ENCODE data around the gene COL9A3. TPM values are rescaled to one million over a fixed set of nuclear protein-coding genes. Genes with fewer than 3 reads are reported as not detected.
A peak's percentile ranks its signal among the peaks of the same experiment; 100 is the strongest.

COL9A3 gene
- total RNA-seq, 1 donor = not detected

GRCh38 chr20:62825333-62825985, 8.6 kb downstream of the COL9A3 start:
- Histone ChIP-seq H4K20me1 (ENCODE audit: insufficient read depth, low read length) (no peaks in the 10 kb centered on the region), H3K4me3 (ENCODE audit: insufficient read depth, low read length) (no peak overlapping the region), H3K27me3 (ENCODE audit: insufficient read depth, low read length) (peaks cover 32% of the 10 kb centered on the region), H3K36me3 (ENCODE audit: insufficient read depth, low read length) (no peaks in the 10 kb centered on the region), H2AFZ (ENCODE audit: low read length) (no peak overlapping the region), H3K79me2 (ENCODE audit: insufficient read depth, low read length) (no peaks in the 10 kb centered on the region), H3K9me3 (ENCODE audit: low read depth, low read length) (no peaks in the 10 kb centered on the region), H3K4me2 (ENCODE audit: insufficient read depth, low read length) (no peak overlapping the region), H3K27ac (ENCODE audit: low read depth, low read length) (no peak overlapping the region), H3K4me1 (ENCODE audit: insufficient read depth, low read length) (peaks cover 7% of the 10 kb centered on the region)
- DNase-seq (ENCODE audit: insufficient read length, low spot score, missing footprints) = peak; percentile 86
- TF ChIP-seq CTCF (IDR thresholded peaks at IDR 0.05; ENCODE audit: extremely low read depth, low read depth, low read length) = no peak

GRCh38 chr20:62825986-62826645, 9.3 kb downstream of the COL9A3 start:
- Histone ChIP-seq H4K20me1 (ENCODE audit: insufficient read depth, low read length) (no peaks in the 10 kb centered on the region), H3K4me2 (ENCODE audit: insufficient read depth, low read length) (no peak overlapping the region), H3K27me3 (ENCODE audit: insufficient read depth, low read length) (peaks cover 36% of the 10 kb centered on the region), H3K36me3 (ENCODE audit: insufficient read depth, low read length) (no peaks in the 10 kb centered on the region), H3K79me2 (ENCODE audit: insufficient read depth, low read length) (no peaks in the 10 kb centered on the region), H2AFZ (ENCODE audit: low read length) (no peak overlapping the region), H3K4me1 (ENCODE audit: insufficient read depth, low read length) (peaks cover 7% of the 10 kb centered on the region), H3K9me3 (ENCODE audit: low read depth, low read length) (no peaks in the 10 kb centered on the region), H3K4me3 (ENCODE audit: insufficient read depth, low read length) (no peak overlapping the region), H3K27ac (ENCODE audit: low read depth, low read length) (no peak overlapping the region)
- TF ChIP-seq CTCF (IDR thresholded peaks at IDR 0.05; ENCODE audit: extremely low read depth, low read depth, low read length) = no peak
- DNase-seq (ENCODE audit: insufficient read length, low spot score, missing footprints) = peak; percentile 85

GRCh38 chr20:62826646-62827310, 9.9 kb downstream of the COL9A3 start:
- peaks cover 7% of the 10 kb centered on the region for H3K4me1 ChIP-seq (ENCODE audit: insufficient read depth, low read length)
- no peak overlapping the region for H3K27ac ChIP-seq (ENCODE audit: low read depth, low read length)
- H4K20me1 ChIP-seq (ENCODE audit: insufficient read depth, low read length) = no peaks in the 10 kb centered on the region
- no peak for TF ChIP-seq CTCF (IDR thresholded peaks at IDR 0.05; ENCODE audit: extremely low read depth, low read depth, low read length)
- no peak overlapping the region for H3K4me2 ChIP-seq (ENCODE audit: insufficient read depth, low read length)
- DNase-seq (ENCODE audit: insufficient read length, low spot score, missing footprints) = peak; percentile 83
- H3K9me3 ChIP-seq (ENCODE audit: low read depth, low read length) = no peaks in the 10 kb centered on the region
- H3K27me3 ChIP-seq (ENCODE audit: insufficient read depth, low read length) = peaks cover 42% of the 10 kb centered on the region
- H3K36me3 ChIP-seq (ENCODE audit: insufficient read depth, low read length) = no peaks in the 10 kb centered on the region
- H2AFZ ChIP-seq (ENCODE audit: low read length) = no peak overlapping the region
- H3K4me3 ChIP-seq (ENCODE audit: insufficient read depth, low read length) = no peak overlapping the region
- no peaks in the 10 kb centered on the region for H3K79me2 ChIP-seq (ENCODE audit: insufficient read depth, low read length)
